Lung (tissue), 12 donors: Measurements from ENCODE around the gene ULK3. TPM values are rescaled to one million over a fixed set of nuclear protein-coding genes. Genes with fewer than 3 reads are reported as not detected.

Experiments
- ATAC-seq: fragments of 200-7000 bp; cut with Tn5 transposase; one replicate; pipeline ENCODE4 v1.9.1; 2020; ENCODE audit warnings: moderate number of reproducible peaks; ENCODE audit not compliant: insufficient read depth, low FRiP score
- DNase-seq, 3 donors: peaks; one replicate each; pipeline ENCODE4 v3.0.0-alpha.2; 2013 to 2017
- H3K27ac ChIP-seq, 2 donors: one replicate each; pipeline ENCODE4 v1.5.1; 2013; ENCODE audit warnings: mild to moderate bottlenecking in 2 of 2, moderate library complexity in 2 of 2, control low read depth in 1 of 2, inconsistent platforms in 1 of 2, low read depth in 1 of 2, low read length in 1 of 2
- H3K27me3 ChIP-seq, 3 donors: one replicate each; pipeline ENCODE4 v1.5.1; 2013; ENCODE audit warnings: low read length in 2 of 3; ENCODE audit not compliant: control insufficient read depth in 3 of 3, insufficient read depth in 3 of 3
- H3K36me3 ChIP-seq, 4 donors: one replicate each; pipeline ENCODE4 v1.5.1; 2013; ENCODE audit warnings: low read length in 4 of 4, mild to moderate bottlenecking in 1 of 4, moderate library complexity in 1 of 4; ENCODE audit not compliant: control insufficient read depth in 4 of 4, insufficient read depth in 4 of 4
- H3K4me1 ChIP-seq, 5 donors: one replicate each; pipeline ENCODE4 v1.5.1; 2013; ENCODE audit warnings: low read length in 5 of 5, mild to moderate bottlenecking in 2 of 5, moderate library complexity in 1 of 5; ENCODE audit not compliant: control insufficient read depth in 5 of 5, insufficient read depth in 5 of 5
- H3K4me3 ChIP-seq: one replicate; pipeline ENCODE4 v1.5.1; 2013; ENCODE audit warnings: mild to moderate bottlenecking, control low read depth, moderate library complexity
- H3K9ac ChIP-seq, 2 donors: one replicate each; pipeline ENCODE4 v1.5.1; 2013; ENCODE audit warnings: low read length in 2 of 2, control low read depth in 1 of 2; ENCODE audit not compliant: insufficient read depth in 1 of 2
- H3K9me3 ChIP-seq, 4 donors: one replicate each; pipeline ENCODE4 v1.5.1; 2013; ENCODE audit warnings: low read length in 3 of 4, mild to moderate bottlenecking in 1 of 4, moderate library complexity in 1 of 4; ENCODE audit not compliant: control insufficient read depth in 4 of 4, insufficient read depth in 3 of 4
- WGBS, 2 donors: extraction: QIAGEN DNeasy Blood & Tissue Kit; methylation state at CpG; one replicate each; pipeline ENCODE4 v1.1.7; 2013; 5-methylcytosine and 5-hydroxymethylcytosine counted together
- polyA plus RNA-seq, 2 donors: library from polyadenylated mRNA; stranded (reverse); fragments of 200-250 nt; gene quantifications; one replicate each; pipeline ENCODE4 v1.2.1, GENCODE V29; 2013
- total RNA-seq, 2 donors: library from RNA; depleted of rRNA in 1 of 2; stranded (reverse); fragments of >200 nt in 1 of 2; gene quantifications; one replicate each; pipeline ENCODE4 v1.2.1, GENCODE V29; 2014 to 2021
- TF ChIP-seq, protein P1 (sequence below): IDR thresholded peaks from 2 replicates; pipeline ENCODE4 v1.5.1; 2012; ENCODE audit warnings: mild to moderate bottlenecking; ENCODE audit errors: control extremely low read depth, extremely low read depth
- donor health status: control.
- donor health status: control.
- donor health status: Bipolar disorder and iron deficiency.
- donor health status: healthy.
- donor health status: DM: yes; HTN: yes; CAD: no.

The ULK3 gene
- total and polyA plus RNA-seq, 4 donors: 20.6 to 54.5 (median 38.7) TPM

DNA sequence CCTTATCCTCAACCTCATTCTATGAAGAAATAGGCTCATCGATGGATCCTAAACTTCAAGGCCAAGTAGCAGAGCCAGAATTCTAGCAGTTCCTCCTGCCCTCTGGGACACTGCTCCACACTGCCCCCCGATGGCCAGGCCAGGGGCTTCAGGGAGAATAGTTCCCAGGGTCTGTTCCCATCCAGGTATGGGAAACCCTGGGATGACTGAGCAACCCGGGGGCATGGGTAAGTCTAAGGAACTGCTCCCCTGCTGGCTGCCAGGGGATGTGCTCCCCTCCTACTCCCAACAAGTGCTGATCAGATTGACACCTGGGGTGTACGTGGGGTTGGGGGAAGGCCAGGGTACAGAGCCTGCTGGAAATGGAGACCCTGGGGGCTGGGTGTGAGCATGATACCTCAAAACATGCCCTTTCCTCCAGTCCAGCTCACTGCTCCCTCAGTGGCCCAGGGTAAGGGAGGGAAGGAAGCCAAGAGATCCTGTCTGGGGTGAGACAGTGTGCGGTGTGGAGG, 7.6 kb downstream of the ULK3 start:
- ATAC-seq (no peak), DNase-seq (peak in 1 of 3 donors; percentile 46)
- Histone ChIP-seq H3K27me3 (peaks cover 0 to 4% (median 0%) of the 10 kb centered on the region in 3 donors), H3K27ac (no peak overlapping the region), H3K4me1 (no peaks in the 10 kb centered on the region), H3K9ac (no peak overlapping the region), H3K36me3 (peaks cover 0 to 29% (median 0%) of the 10 kb centered on the region in 4 donors), H3K9me3 (no peaks in the 10 kb centered on the region), H3K4me3 (no peak overlapping the region)
- WGBS, 2 donors: 30 to 47% methylated on average over 5 of the region's 5 CpGs
- TF ChIP-seq, protein P1, sequence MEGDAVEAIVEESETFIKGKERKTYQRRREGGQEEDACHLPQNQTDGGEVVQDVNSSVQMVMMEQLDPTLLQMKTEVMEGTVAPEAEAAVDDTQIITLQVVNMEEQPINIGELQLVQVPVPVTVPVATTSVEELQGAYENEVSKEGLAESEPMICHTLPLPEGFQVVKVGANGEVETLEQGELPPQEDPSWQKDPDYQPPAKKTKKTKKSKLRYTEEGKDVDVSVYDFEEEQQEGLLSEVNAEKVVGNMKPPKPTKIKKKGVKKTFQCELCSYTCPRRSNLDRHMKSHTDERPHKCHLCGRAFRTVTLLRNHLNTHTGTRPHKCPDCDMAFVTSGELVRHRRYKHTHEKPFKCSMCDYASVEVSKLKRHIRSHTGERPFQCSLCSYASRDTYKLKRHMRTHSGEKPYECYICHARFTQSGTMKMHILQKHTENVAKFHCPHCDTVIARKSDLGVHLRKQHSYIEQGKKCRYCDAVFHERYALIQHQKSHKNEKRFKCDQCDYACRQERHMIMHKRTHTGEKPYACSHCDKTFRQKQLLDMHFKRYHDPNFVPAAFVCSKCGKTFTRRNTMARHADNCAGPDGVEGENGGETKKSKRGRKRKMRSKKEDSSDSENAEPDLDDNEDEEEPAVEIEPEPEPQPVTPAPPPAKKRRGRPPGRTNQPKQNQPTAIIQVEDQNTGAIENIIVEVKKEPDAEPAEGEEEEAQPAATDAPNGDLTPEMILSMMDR: peak; percentile 42

DNA sequence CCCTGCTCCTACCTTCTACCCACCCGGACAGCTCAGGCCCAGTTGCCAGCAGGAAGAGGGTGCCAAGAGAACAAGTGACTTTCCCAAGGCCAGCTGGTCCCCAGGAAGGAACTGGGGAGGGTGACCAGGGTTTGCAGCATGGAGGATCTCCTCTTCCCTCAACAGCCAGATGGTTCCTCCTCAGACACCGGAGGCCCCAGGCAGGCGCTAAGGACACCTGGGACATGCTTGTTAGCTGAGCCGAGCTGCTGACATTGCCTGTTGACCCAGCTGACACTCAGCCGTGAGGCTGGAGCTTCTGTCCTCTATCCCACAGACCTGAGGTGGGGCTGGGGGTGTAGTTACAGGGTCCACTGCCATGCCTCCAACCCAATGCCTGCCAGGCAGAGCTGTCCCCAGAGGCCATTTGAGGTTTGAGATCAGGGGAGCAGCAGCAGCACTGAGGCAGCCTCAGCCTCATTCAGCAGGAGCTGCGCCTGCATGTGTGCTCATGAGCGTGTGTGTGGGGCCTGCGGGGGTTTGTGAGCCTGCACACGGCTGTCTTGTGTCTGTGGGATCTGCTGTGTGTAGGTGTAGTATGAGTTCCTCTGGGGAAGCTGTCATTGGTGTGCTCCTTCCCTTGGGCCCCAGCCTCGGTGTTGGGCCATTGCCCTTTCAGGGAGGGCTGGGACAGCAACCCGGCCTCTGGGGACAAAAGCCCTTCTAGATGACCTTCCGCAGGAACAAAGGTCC, 9.4 kb downstream of the ULK3 start:
- no peak for DNase-seq
- Histone ChIP-seq H3K9ac (no peak overlapping the region), H3K4me1 (no peaks in the 10 kb centered on the region), H3K27me3 (peaks cover 0 to 7% (median 5%) of the 10 kb centered on the region in 3 donors), H3K36me3 (peaks cover 0 to 19% (median 0%) of the 10 kb centered on the region in 4 donors), H3K27ac (no peak overlapping the region), H3K9me3 (no peaks in the 10 kb centered on the region), H3K4me3 (no peak overlapping the region)
- TF ChIP-seq, protein P1: no peak
- 51 to 69% methylated on average over 12 of the region's 12 CpGs for WGBS, 2 donors
- no peak for ATAC-seq

GRCh38 chr15:74832826-74833225, 10.1 kb downstream of the ULK3 start:
- ATAC-seq: no peak
- H3K4me1 ChIP-seq: no peaks in the 10 kb centered on the region
- H3K27me3 ChIP-seq: peaks cover 0 to 11% (median 5%) of the 10 kb centered on the region in 3 donors
- no peak overlapping the region for H3K9ac ChIP-seq
- H3K36me3 ChIP-seq: peaks cover 0 to 13% (median 0%) of the 10 kb centered on the region in 4 donors
- no peak overlapping the region for H3K4me3 ChIP-seq
- H3K27ac ChIP-seq: no peak overlapping the region
- no peak for DNase-seq
- no peaks in the 10 kb centered on the region for H3K9me3 ChIP-seq
- TF ChIP-seq, protein P1: no peak
- WGBS, 2 donors: 55 to 61% methylated on average over 4 of the region's 4 CpGs
